IMR-90 (cell line): ENCODE data around the gene MYO3B. TPM values are rescaled to one million over a fixed set of nuclear protein-coding genes. Genes with fewer than 3 reads are reported as not detected.
A peak's percentile ranks its signal among the peaks of the same experiment; 100 is the strongest.

ENCODE experiments used
- ATAC-seq: fragments of 200-7000 bp; cut with Tn5 transposase; 2 replicates; pipeline ENCODE4 v1.9.1; 2020; ENCODE audit warnings: low read depth, mild to moderate bottlenecking, moderate library complexity
- BruUV-seq: library from RNA; stranded (reverse); fragments of 400-500 nt; replicated peaks from 2 replicates; lab custom pipeline; 2021; lab: Mats Ljungman, UMichigan
- CTCF ChIA-PET: fragments of 300-600 bp; formaldehyde crosslinking; extraction: SDS; loops from one replicate; lab custom pipeline; 2021; ENCODE audit warnings: antibody characterized with exemption; lab: Yijun Ruan, JAX
- POLR2A ChIA-PET: fragments of 300-600 bp; sonication (Branson Sonifier 250); formaldehyde crosslinking; loops from one replicate; lab custom pipeline; 2022; ENCODE audit warnings: antibody characterized with exemption; ENCODE audit not compliant: unreplicated experiment; lab: Charles Lee
- DNase-seq: peaks from one replicate; pipeline ENCODE4 v3.0.0; 2013
- H2AFZ ChIP-seq: replicated peaks from 2 replicates; pipeline ENCODE3; 2013; ENCODE audit warnings: low read length, mild to moderate bottlenecking; ENCODE audit not compliant: poor library complexity
- H2AK5ac ChIP-seq: 2 replicates; pipeline ENCODE4 v1.6.1; 2013; ENCODE audit warnings: low read depth, low read length, inconsistent platforms
- H2AK9ac ChIP-seq: replicated peaks from 2 replicates; pipeline ENCODE3; 2013; ENCODE audit warnings: mild to moderate bottlenecking, low read depth, low read length, moderate library complexity; ENCODE audit not compliant: poor library complexity
- H2BK120ac ChIP-seq: 2 replicates; pipeline ENCODE4 v1.6.1; 2013; ENCODE audit warnings: low read depth, low read length, inconsistent platforms
- H2BK15ac ChIP-seq: 3 replicates; pipeline ENCODE4 v1.6.1; 2013; ENCODE audit warnings: low read depth, low read length, inconsistent platforms
- H2BK20ac ChIP-seq: 2 replicates; pipeline ENCODE4 v1.6.1; 2013; ENCODE audit warnings: low read depth, mild to moderate bottlenecking, inconsistent platforms, low read length, moderate library complexity
- H2BK5ac ChIP-seq: 2 replicates; pipeline ENCODE4 v1.6.1; 2013; ENCODE audit warnings: mild to moderate bottlenecking, low read depth, low read length, inconsistent platforms; ENCODE audit not compliant: poor library complexity, severe bottlenecking
- H3K14ac ChIP-seq: replicated peaks from 2 replicates; pipeline ENCODE4 v1.6.1; 2013; ENCODE audit warnings: low read depth, low read length, inconsistent platforms
- H3K18ac ChIP-seq: 2 replicates; pipeline ENCODE4 v1.6.1; 2013; ENCODE audit warnings: low read depth, low read length, control low read depth
- H3K23ac ChIP-seq: 2 replicates; pipeline ENCODE4 v1.6.1; 2013; ENCODE audit warnings: low read depth, low read length, inconsistent platforms
- H3K27ac ChIP-seq: 2 replicates; pipeline ENCODE4 v1.5.1; 2013; ENCODE audit warnings: mild to moderate bottlenecking, control low read depth, low read length; ENCODE audit not compliant: insufficient read depth
- H3K27me3 ChIP-seq: 2 replicates; pipeline ENCODE4 v1.6.1; 2013; ENCODE audit warnings: low read length; ENCODE audit not compliant: control insufficient read depth, insufficient read depth
- H3K36me3 ChIP-seq: 2 replicates; pipeline ENCODE4 v1.6.1; 2013; ENCODE audit warnings: low read length, mixed read lengths; ENCODE audit not compliant: control insufficient read depth, insufficient read depth
- H3K4ac ChIP-seq: 2 replicates; pipeline ENCODE4 v1.6.1; 2013; ENCODE audit warnings: low read depth, low read length, inconsistent platforms
- H3K4me1 ChIP-seq: 2 replicates; pipeline ENCODE4 v1.6.1; 2013; ENCODE audit warnings: low read length, mixed read lengths; ENCODE audit not compliant: control insufficient read depth, insufficient read depth
- H3K4me2 ChIP-seq: 2 replicates; pipeline ENCODE4 v1.6.1; 2013; ENCODE audit warnings: low read depth, mild to moderate bottlenecking, control low read depth, low read length, moderate library complexity
- H3K4me3 ChIP-seq: 2 replicates; pipeline ENCODE4 v1.5.1; 2013; ENCODE audit warnings: low read depth, mild to moderate bottlenecking, control low read depth, low read length, moderate library complexity; ENCODE audit not compliant: insufficient read depth
- H3K56ac ChIP-seq: 2 replicates; pipeline ENCODE4 v1.6.1; 2013; ENCODE audit warnings: low read length, inconsistent platforms; ENCODE audit not compliant: insufficient read depth; ENCODE audit errors: extremely low read depth
- H3K79me1 ChIP-seq, 2 experiments: 2 replicates each; pipeline ENCODE4 v1.6.1; 2013; ENCODE audit warnings: low read length in 2 of 2, inconsistent platforms in 1 of 2, low read depth in 1 of 2
- H3K9ac ChIP-seq: 2 replicates; pipeline ENCODE4 v1.6.1; 2013; ENCODE audit warnings: low read depth, low read length, control low read depth
- H3K9me1 ChIP-seq: 2 replicates; pipeline ENCODE4 v1.6.1; 2013; ENCODE audit warnings: low read length, inconsistent platforms; ENCODE audit not compliant: insufficient read depth
- H3K9me3 ChIP-seq: 2 replicates; pipeline ENCODE4 v1.6.1; 2013; ENCODE audit warnings: low read length; ENCODE audit not compliant: control insufficient read depth, insufficient read depth
- H4K20me1 ChIP-seq: 2 replicates; pipeline ENCODE4 v1.6.1; 2013; ENCODE audit warnings: low read length, inconsistent platforms; ENCODE audit not compliant: insufficient read depth
- H4K5ac ChIP-seq: 2 replicates; pipeline ENCODE4 v1.6.1; 2013; ENCODE audit warnings: mild to moderate bottlenecking, low read depth, low read length, control low read depth
- H4K8ac ChIP-seq, 2 experiments: 2 replicates each; pipeline ENCODE4 v1.6.1; 2013; ENCODE audit warnings: low read depth in 2 of 2, low read length in 2 of 2, control low read depth in 1 of 2, inconsistent platforms in 1 of 2
- H4K91ac ChIP-seq: 2 replicates; pipeline ENCODE4 v1.6.1; 2013; ENCODE audit warnings: low read depth, low read length, inconsistent platforms; ENCODE audit not compliant: insufficient read depth
- BHLHE40 ChIP-seq: fragments of 150-350 bp; IDR thresholded peaks from 2 replicates; pipeline ENCODE4 v1.6.1; 2016; ENCODE audit warnings: mild to moderate bottlenecking, low read depth, low read length
- CHD1 ChIP-seq: IDR thresholded peaks from 2 replicates; pipeline ENCODE4 v1.6.1; 2012; ENCODE audit warnings: low read depth, low read length, improper control_type of control experiment
- MAZ ChIP-seq: IDR thresholded peaks from 2 replicates; pipeline ENCODE4 v1.6.1; 2012; ENCODE audit warnings: low read depth, mild to moderate bottlenecking, low read length, improper control_type of control experiment, moderate library complexity, borderline replicate concordance
- POLR2A ChIP-seq: IDR thresholded peaks from 2 replicates; pipeline ENCODE4 v1.6.1; 2012; ENCODE audit warnings: mild to moderate bottlenecking, low read depth, low read length
- WGBS, 2 experiments: methylation state at CpG; one replicate each; pipeline versions ENCODE4 v1.1.5 to v1.1.7; 2013; ENCODE audit warnings: missing lambda C conversion rate in 2 of 2; ENCODE audit not compliant: insufficient read length in 1 of 2; ENCODE audit errors: extremely low coverage in 2 of 2; 5-methylcytosine and 5-hydroxymethylcytosine counted together
- dilution Hi-C: fragments of 300-500 bp; cut with HindIII; formaldehyde crosslinking; loops from one replicate; pipeline ENCODE4 v1.14.3; 2018; ENCODE audit warnings: low sequenced_read_pairs; ENCODE audit not compliant: unreplicated experiment
- in situ Hi-C: fragments of 300-500 bp; cut with MboI; formaldehyde crosslinking; loops from 3 replicates; pipeline ENCODE4 v1.14.3; 2019; ENCODE audit warnings: low sequenced_read_pairs, inconsistent platforms, mixed read lengths
- intact Hi-C: fragments of 100-400 bp; cut with micrococcal nuclease; formaldehyde crosslinking; loops from 2 replicates; pipeline ENCODE4 v1.10.0; 2022
- polyA plus RNA-seq, 3 experiments: library from polyadenylated mRNA; depleted of rRNA; stranded (reverse); fragments of >200 nt; gene quantifications; 2 replicates each; pipeline ENCODE4 v1.2.3, GENCODE V29; 2012; ENCODE audit warnings: low replicate concordance in 1 of 3
- total RNA-seq: library from RNA; depleted of rRNA; stranded (reverse); fragments of >200 nt; gene quantifications from 2 replicates; pipeline ENCODE4 v1.2.3, GENCODE V29; 2012

MYO3B gene
- total and polyA plus RNA-seq, 2 of the 4 experiments (the other 2 are of a cell fraction), result 0.02 TPM; not detected in 1

GRCh38 chr2:170425281-170425751, 247.4 kb downstream of the MYO3B start:
- Histone ChIP-seq H3K56ac (no peak overlapping the region), H4K8ac (no peak overlapping the region), H3K79me1 (no peaks in the 10 kb centered on the region), H2AK5ac (no peak overlapping the region), H4K91ac (no peak overlapping the region), H3K27ac (no peak overlapping the region), H2BK5ac (no peak overlapping the region), H3K27me3 (no peaks in the 10 kb centered on the region; the same call in 1 of the 2 replicates), H2BK20ac (no peak overlapping the region), H3K23ac (no peak overlapping the region), H4K5ac (no peak overlapping the region), H3K36me3 (no peaks in the 10 kb centered on the region), H3K4me3 (no peak overlapping the region), H3K14ac (no peak overlapping the region), H3K9ac (no peak overlapping the region), H3K9me1 (no peaks in the 10 kb centered on the region), H2AK9ac (no peak overlapping the region), H3K4ac (no peak overlapping the region), H2AFZ (no peak overlapping the region), H3K4me1 (no peaks in the 10 kb centered on the region), H2BK120ac (no peak overlapping the region), H3K4me2 (no peak overlapping the region), H2BK15ac (no peak overlapping the region), H4K20me1 (no peaks in the 10 kb centered on the region), H3K18ac (no peak overlapping the region), H3K9me3 (no peaks in the 10 kb centered on the region)
- dilution Hi-C loops (no loop called here), intact Hi-C loops (no loop called here), in situ Hi-C loops (no loop called here)
- TF ChIP-seq POLR2A (no peak), MAZ (no peak), CHD1 (no peak), BHLHE40 (no peak)
- ChIA-PET POLR2A (no interaction called here), CTCF (interaction anchor here (1.0 kb wide), 1 partner anchor 64 kb away, joined by 3 read pairs; no protein-coding TSS in a partner anchor)
- no TSS peak for BruUV-seq
- ATAC-seq, result peak; percentile 24
- WGBS, 2 experiments, result 14% methylated on average over 1 of the region's 2 CpGs; no CpG with 5 or more reads in 1 of the 2 experiments
- peak; percentile 36 for DNase-seq
